Epithelial cell of prostate (primary cell): Measurements from ENCODE around the gene APEX1.
A peak's percentile ranks its signal among the peaks of the same experiment; 100 is the strongest.

Source experiments
- DNase-seq: peaks from one replicate; pipeline ENCODE4 v3.0.0-alpha.2; 2011; ENCODE audit warnings: low read depth, low spot score
- H3K27ac ChIP-seq: fragments of 450-650 bp; 2 replicates; pipeline ENCODE4 v1.5.1; 2017; ENCODE audit warnings: mild to moderate bottlenecking

APEX1 gene

DNA sequence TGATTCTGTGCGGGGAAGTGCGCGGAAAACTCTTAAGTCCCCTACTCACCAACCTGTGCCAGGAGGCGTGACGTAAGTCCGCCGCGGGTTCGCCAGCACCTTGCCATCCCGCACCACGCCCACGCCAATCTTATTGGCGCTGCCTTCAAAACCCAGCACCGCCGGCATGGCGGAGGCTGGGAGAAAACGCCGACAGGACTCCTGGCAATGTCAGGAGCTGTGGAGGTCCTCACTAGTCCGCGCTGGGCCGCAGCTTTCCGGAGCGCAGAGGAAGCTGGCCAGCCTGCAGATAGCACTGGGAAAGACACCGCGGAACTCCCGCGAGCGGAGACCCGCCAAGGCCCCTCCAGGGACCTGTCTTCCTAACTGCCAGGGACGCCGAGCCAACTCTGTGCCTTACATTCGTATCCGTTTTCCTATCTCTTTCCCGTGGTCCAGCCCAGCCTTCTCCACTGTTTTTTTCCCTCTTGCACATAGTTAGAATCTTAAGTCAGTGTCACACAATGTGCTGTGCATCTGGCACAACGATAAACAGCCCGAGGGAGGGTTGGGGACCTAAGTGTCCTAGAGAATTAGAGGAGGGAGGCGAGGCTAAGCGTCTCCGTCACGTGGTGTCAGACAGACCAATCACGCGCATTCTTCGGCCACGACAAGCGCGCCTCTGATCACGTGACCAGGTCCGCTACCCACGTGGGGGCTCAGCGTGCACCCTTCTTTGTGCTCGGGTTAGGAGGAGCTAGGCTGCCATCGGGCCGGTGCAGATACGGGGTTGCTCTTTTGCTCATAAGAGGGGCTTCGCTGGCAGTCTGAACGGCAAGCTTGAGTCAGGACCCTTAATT is at the start of gene APEX1, which contains the start of gene OSGEP:
APEX1 (plus strand) TSS at position 711 of the 839 bp plus-strand sequence. CDS start 420 bp downstream, outside the sequence.
OSGEP (minus strand) TSS at position 297 of the 839 bp plus-strand sequence; CDS start at position 168, 129 bp downstream.
- peak within 1 kb of the TSS; percentile 92 for H3K27ac ChIP-seq
- peak; percentile 94 for DNase-seq

DNA sequence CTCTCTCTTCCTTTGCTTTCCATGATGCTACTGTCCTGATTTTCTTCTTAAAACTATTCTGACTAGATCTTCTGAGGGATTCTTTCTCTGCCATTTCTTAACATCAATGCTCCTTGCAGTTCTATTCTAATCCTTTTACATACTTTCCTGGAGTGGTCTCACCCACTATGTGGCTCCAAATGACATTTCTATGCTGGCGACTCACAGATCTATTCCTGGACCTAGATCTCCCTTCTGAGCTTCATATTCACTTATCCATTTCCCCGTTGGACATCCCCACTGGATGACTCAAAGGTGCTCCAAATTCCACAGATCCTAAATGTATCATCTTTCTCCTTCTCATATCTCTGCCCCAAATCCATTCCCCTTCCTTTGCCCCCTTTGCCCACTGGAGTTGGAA is 45.8 kb upstream of the APEX1 start:
- no peak overlapping the region for H3K27ac ChIP-seq
- DNase-seq, result no peak

DNA sequence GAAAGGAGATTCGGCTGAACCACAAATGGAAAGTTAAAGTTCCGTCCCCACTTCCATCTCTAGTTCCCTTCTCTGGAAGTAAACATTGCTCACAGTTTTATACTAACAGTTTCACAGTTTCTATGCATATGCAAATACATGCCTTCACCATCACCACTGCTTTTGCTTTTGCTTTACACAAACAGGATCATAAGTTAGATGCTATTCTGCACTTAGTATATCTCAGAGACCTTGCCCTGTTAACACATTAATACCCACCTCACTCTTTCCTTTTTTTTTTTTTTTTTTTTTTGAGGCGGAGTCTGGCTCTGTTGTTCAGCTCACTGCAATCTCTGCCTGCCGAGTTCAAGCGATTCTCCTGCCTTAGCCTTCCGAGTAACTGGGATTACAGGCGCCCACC is 42.6 kb upstream of the APEX1 start:
- DNase-seq, result no peak
- H3K27ac ChIP-seq, result peak overlapping the region; percentile 95

DNA sequence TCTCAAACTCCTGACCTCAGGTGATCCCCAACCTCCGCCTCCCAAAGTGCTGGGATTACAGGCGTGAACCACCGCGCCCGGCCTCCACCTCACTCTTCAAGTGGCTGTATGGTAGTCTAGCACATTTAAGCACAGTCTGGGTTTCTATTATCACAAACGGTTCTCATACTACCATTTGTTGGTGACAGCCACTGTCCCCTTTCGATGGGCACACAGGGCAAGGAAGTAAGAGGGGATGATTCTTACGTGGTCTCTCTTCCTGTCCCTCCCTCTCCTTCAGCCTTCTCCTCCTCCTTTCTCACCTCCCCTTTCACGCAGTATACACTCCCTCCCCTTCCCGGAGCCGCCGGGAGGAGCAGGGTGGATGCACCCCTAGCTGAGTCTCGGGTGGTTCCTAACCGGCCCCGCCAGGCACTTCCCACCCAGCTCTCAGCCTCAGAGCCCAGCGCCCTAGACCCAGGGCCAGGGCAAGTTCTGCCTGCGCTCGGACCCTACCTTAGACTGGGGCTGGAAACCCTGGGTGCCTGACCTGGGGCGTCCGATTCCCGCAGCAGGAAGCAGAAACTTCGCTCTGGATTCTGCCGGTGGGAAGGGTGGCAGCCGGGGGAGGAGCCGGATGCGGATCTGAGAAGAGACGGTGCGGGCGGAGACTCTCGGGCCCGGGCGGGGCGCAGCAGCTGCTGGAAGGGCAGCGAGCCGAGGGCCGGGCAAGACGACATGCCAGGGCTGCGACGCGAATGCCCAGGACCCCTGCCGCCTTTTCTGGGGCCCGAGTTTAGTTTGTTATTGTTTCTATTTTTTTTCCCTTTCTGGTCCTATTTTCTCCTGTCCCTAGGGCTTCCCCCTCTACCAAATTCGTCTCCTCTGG is 41.9 kb upstream of the APEX1 start, which contains the start of gene TEP1:
TEP1 (minus strand) TSS at position 626 of the 868 bp plus-strand sequence. CDS start 5,062 bp downstream, outside the sequence.
- no peak for DNase-seq

GRCh38 chr14:20413744-20414082 is 41.3 kb upstream of the APEX1 start:
- no peak for DNase-seq
- peak overlapping the region; percentile 95 for H3K27ac ChIP-seq

More for the DNA sequence above, 41.9 kb upstream of the APEX1 start, which contains the start of gene TEP1:
- peak within 1 kb of the TSS; percentile 95 for H3K27ac ChIP-seq

- H3K27ac ChIP-seq, result no peak overlapping the region
- DNase-seq, result no peak
Measured at GRCh38 chr14:20415782-20416206, 39.2 kb upstream of the APEX1 start.

DNA sequence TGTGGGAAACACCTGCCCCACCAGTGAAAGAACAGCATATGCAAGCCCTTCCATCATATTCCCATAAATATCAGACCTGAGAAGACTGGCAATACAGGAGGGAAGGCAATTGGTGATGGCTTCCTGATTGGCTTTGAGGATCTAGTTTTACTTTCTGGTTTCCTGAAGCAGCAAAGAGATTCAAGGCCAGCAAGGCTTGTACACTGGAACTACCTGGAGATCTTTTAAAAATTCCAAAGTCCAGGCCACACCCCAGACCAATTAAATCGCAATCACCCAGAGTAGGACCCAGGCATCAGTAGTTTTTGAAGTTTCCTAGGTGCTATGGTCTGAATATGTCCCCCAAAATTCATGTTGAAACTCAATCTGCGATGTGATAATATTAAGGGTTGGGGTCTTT is 38.8 kb upstream of the APEX1 start:
- H3K27ac ChIP-seq, result no peak overlapping the region
- no peak for DNase-seq

- no peak for DNase-seq
Measured at GRCh38 chr14:20417250-20418186, 37.5 kb upstream of the APEX1 start.

DNA sequence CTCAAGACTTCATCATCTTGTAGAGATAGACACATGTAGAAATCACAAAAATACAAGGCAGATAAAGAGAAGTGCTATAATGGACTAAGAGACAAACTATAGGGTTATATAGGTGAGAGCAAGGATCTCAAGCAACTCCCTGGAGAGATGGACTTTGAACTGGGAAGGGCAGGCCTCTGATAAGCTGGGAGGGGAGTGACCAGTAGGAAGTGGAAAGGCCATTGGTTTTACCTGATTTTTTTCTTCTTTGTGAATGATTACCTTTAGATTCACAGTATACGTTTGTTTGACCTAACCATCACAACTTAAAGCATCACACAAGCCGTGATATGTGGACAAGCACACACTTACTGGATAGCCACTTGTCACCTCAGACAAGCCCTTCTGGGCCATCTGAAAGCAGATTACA is 36.5 kb upstream of the APEX1 start:
- DNase-seq, result no peak

More at GRCh38 chr14:20417250-20418186, 37.5 kb upstream of the APEX1 start:
- H3K27ac ChIP-seq, result no peak overlapping the region

DNA sequence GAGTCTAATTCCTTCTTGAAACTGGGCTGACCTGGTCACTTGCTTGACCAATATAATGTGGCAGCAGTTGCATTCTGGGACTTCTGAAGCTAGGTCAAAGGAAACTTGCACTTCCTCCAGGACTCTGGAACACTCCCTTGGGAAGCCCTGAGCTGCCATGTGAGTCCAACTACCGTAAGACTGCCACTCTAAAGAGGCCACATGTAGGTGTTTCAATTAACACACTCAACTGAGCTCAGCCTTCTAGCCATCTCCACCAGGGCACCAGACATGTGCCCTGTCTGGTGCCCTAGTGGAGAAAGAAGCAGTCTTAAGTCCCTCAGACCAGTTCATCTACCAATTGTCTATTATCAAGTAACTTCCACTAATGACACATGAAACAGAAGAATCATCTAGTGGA is 35.6 kb upstream of the APEX1 start:
- DNase-seq, result no peak
- no peak overlapping the region for H3K27ac ChIP-seq

More for the DNA sequence above, 36.5 kb upstream of the APEX1 start:
- H3K27ac ChIP-seq, result no peak overlapping the region

DNA sequence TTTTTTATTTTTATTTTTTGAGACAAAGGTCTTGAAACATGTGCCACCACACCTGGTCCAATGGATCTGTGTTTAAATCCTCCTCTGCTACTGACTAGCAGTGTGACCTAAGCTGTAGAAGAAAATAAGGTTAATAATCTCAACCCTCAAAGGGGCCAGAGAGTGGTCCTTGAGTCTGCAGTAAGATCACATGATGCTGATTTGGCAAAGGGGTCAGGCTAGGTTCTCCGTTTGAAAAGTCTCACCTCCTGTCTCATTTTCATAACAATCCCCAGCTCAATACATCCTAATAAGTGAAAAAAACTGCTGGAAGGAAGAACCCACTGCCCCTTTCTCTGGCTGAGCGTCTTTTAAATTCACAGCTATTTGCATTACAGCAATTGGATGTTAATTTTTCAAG is 33.8 kb upstream of the APEX1 start:
- no peak for DNase-seq
- H3K27ac ChIP-seq, result no peak overlapping the region

GRCh38 chr14:20422886-20423285 is 32.1 kb upstream of the APEX1 start:
- no peak overlapping the region for H3K27ac ChIP-seq
- DNase-seq, result no peak

GRCh38 chr14:20424851-20425250 is 30.2 kb upstream of the APEX1 start:
- no peak overlapping the region for H3K27ac ChIP-seq
- no peak for DNase-seq

- no peak overlapping the region for H3K27ac ChIP-seq
- no peak for DNase-seq
Measured at GRCh38 chr14:20427231-20428009, 27.6 kb upstream of the APEX1 start.

DNA sequence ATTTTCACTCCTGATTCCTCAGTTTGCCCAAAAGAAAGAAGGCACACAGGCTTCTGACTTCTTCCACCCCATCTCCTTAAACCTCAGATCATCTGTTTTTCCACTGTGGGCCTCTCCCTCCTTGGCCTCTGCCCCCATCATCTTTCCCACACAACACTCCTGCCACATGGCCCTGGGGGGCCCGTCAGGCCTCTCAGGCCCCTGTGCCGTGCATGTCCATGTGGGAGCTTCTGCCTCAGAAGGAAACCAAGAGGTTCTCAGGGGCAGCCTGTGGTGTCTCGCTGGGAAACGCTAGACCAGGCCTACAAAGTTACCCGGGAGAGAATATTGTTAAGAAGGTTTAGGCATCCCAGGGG is 27.0 kb upstream of the APEX1 start:
- no peak for DNase-seq
- no peak overlapping the region for H3K27ac ChIP-seq

GRCh38 chr14:20428802-20429201 is 26.2 kb upstream of the APEX1 start:
- no peak overlapping the region for H3K27ac ChIP-seq
- DNase-seq, result no peak

DNA sequence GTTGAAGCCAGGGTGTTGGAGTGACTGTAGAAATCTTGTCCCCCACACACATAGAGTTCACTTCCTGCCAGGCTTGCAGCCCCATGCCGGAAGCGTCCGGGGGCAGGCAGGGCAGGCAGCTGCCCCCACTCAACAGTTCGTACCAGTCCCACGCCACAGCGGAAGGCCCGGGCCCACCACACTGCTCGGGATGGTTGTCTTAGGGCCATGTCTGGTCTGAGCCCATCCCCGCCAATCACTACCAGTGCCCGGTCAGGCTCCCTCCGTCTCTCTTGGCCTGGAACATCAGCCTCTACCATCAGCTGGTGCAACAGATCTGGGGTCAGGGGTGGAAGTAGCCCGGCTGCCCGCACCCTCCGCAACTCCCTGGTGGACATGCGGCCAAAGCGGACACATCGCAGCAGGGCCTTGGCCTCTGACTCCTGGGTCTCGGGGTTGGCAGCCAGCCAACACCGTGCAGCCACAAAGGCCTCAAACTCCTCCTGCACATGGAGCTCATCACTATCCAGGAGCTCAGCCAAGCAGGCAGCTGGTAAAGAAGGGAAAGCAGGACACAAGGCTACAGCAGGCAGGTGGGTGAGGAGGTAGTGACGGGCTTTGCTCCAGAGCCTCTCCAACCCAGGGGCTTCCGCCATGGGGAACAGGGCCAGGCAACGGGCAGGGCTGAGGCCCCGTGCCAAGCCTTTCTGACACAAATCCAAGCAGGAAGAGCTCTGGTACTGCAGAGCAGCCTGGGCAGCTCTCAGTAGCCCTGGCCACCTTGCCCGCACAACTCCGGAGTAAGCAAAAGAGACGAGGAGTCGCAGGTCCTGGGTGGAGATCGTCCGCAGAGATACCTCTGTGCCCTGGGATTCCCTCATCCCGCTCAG is 25.0 kb upstream of the APEX1 start:
- no peak overlapping the region for H3K27ac ChIP-seq
- DNase-seq, result no peak
